ENCODE data around the gene FAM83D. TPM values are rescaled to one million over a fixed set of nuclear protein-coding genes. Genes with fewer than 3 reads are reported as not detected.

The FAM83D gene
- total and polyA plus RNA-seq, 2 of the 4 experiments (the other 2 are of a cell fraction), result 20.4 to 26.4 TPM

GRCh38 chr20:38973645-38974044, 47.4 kb downstream of the FAM83D start:
- Histone ChIP-seq H3K9ac (ENCODE audit: low read depth, low read length) (peak overlapping the region; percentile 57), H4K5ac (ENCODE audit: low read depth, low read length) (peak overlapping the region; percentile 58; the same call in 1 of the 2 replicates), H3K9me3 (ENCODE audit: control insufficient read depth, insufficient read depth, low read length) (no peaks in the 10 kb centered on the region), H2BK5ac (ENCODE audit: low read depth, low read length, poor library complexity, severe bottlenecking) (peak overlapping the region; percentile 92), H2AK5ac (ENCODE audit: low read depth, low read length) (0 out of 2 replicates have a peak overlapping the region, but pooled peaks have one; percentile 48), H2AK9ac (replicated peaks; ENCODE audit: low read depth, low read length, poor library complexity) (peak overlapping the region; percentile 74), H3K4me1 (ENCODE audit: control insufficient read depth, insufficient read depth, low read length) (peaks cover 23% of the 10 kb centered on the region), H3K36me3 (ENCODE audit: control insufficient read depth, insufficient read depth, low read length) (peaks cover 1% of the 10 kb centered on the region; the same call in 1 of the 2 replicates), H3K4me3 (ENCODE audit: insufficient read depth, low read depth, low read length) (peak overlapping the region; percentile 19; the same call in 1 of the 2 replicates), H3K4ac (ENCODE audit: low read depth, low read length) (peak overlapping the region; percentile 38; the same call in 1 of the 2 replicates), H3K23ac (ENCODE audit: low read depth, low read length) (peak overlapping the region; percentile 39; the same call in 1 of the 2 replicates), H3K27me3 (ENCODE audit: control insufficient read depth, insufficient read depth, low read length) (no peaks in the 10 kb centered on the region), H3K18ac (ENCODE audit: low read depth, low read length) (peak overlapping the region; percentile 61; the same call in 1 of the 2 replicates), H2AFZ (replicated peaks; ENCODE audit: low read length, poor library complexity) (no peak overlapping the region), H3K14ac (replicated peaks; ENCODE audit: low read depth, low read length) (peak overlapping the region; percentile 57; the same call in 1 of the 2 replicates), H3K4me2 (ENCODE audit: low read depth, low read length) (peak overlapping the region; percentile 95), H2BK20ac (ENCODE audit: low read depth, low read length) (peak overlapping the region; percentile 59; the same call in 1 of the 2 replicates), H4K91ac (ENCODE audit: insufficient read depth, low read depth, low read length) (peak overlapping the region; percentile 30; the same call in 1 of the 2 replicates), H3K27ac (ENCODE audit: insufficient read depth, low read length) (peak overlapping the region; percentile 77), H4K8ac (ENCODE audit: low read depth in 2 of 2, low read length in 2 of 2) (peak overlapping the region; percentile 60 to 75; a peak in 3 of 4 replicates), H2BK15ac (ENCODE audit: low read depth, low read length) (peak overlapping the region; percentile 84; the same call in 2 of the 3 replicates), H4K20me1 (ENCODE audit: insufficient read depth, low read length) (peaks cover 4% of the 10 kb centered on the region; the same call in 1 of the 2 replicates), H3K9me1 (ENCODE audit: insufficient read depth, low read length) (peaks cover 19% of the 10 kb centered on the region), H3K79me1 (ENCODE audit: low read depth in 1 of 2, low read length in 2 of 2) (peaks cover 35 to 71% of the 10 kb centered on the region in 2 experiments), H2BK120ac (ENCODE audit: low read depth, low read length) (peak overlapping the region; percentile 73), H3K56ac (ENCODE audit: extremely low read depth, insufficient read depth, low read length) (peak overlapping the region; percentile 58)
- no CpG with 5 or more reads among the region's 5 CpGs for WGBS, 2 experiments (ENCODE audit: extremely low coverage in 2 of 2, insufficient read length in 1 of 2)
- ChIA-PET POLR2A (ENCODE audit: unreplicated experiment) (no interaction called here), CTCF (no interaction called here)
- ATAC-seq (ENCODE audit: low read depth) (peak; percentile 79), DNase-seq (peak; percentile 77)
- TF ChIP-seq MAFK (IDR thresholded peaks at IDR 0.05; ENCODE audit: low read depth, low read length) (no peak), RAD21 (IDR thresholded peaks at IDR 0.05; ENCODE audit: low read length) (no peak), BHLHE40 (IDR thresholded peaks at IDR 0.05; ENCODE audit: low read depth, low read length) (no peak), CEBPB (IDR thresholded peaks at IDR 0.05; ENCODE audit: low read depth, low read length) (no peak)
- TF ChIP-seq, protein P1, sequence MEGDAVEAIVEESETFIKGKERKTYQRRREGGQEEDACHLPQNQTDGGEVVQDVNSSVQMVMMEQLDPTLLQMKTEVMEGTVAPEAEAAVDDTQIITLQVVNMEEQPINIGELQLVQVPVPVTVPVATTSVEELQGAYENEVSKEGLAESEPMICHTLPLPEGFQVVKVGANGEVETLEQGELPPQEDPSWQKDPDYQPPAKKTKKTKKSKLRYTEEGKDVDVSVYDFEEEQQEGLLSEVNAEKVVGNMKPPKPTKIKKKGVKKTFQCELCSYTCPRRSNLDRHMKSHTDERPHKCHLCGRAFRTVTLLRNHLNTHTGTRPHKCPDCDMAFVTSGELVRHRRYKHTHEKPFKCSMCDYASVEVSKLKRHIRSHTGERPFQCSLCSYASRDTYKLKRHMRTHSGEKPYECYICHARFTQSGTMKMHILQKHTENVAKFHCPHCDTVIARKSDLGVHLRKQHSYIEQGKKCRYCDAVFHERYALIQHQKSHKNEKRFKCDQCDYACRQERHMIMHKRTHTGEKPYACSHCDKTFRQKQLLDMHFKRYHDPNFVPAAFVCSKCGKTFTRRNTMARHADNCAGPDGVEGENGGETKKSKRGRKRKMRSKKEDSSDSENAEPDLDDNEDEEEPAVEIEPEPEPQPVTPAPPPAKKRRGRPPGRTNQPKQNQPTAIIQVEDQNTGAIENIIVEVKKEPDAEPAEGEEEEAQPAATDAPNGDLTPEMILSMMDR (conservative IDR thresholded peaks at IDR 0.05; ENCODE audit: low read depth, low read length), result no peak
- BruUV-seq (replicated peaks), result no TSS peak
- in situ Hi-C loops (cut with MboI; ENCODE audit: low sequenced_read_pairs) (no loop called here), dilution Hi-C loops (cut with HindIII; ENCODE audit: low sequenced_read_pairs, unreplicated experiment) (no loop called here), intact Hi-C loops (cut with micrococcal nuclease) (no loop called here)

Data from IMR-90 (cell line).